GM21717 (cell line): Measurements from ENCODE around the gene TMEM45B.

Source experiments
- ATAC-seq: cut with Tn5 transposase; IDR thresholded peaks from one replicate; pipeline ENCODE4 v1.9.1; 2021; ENCODE audit warnings: mild to moderate bottlenecking, moderate library complexity; ENCODE audit not compliant: unreplicated experiment

TMEM45B gene

GRCh38 chr11:129896062-129896461 is 80.4 kb downstream of the TMEM45B start:
- no peak for ATAC-seq

GRCh38 chr11:129905402-129905801 is 89.8 kb downstream of the TMEM45B start:
- no peak for ATAC-seq
